Ascending aorta (tissue), 2 donors: ENCODE measurements around the gene DOCK2. TPM values are rescaled to one million over a fixed set of nuclear protein-coding genes. Genes with fewer than 3 reads are reported as not detected.

Source experiments
- DNase-seq, 2 donors: peaks; one replicate each; pipeline ENCODE4 v3.0.0-alpha.2; 2019; ENCODE audit warnings: low spot score in 2 of 2
- H3K27ac ChIP-seq, 2 donors: fragments of 200-600 bp; sonication (generic); one replicate each; pipeline ENCODE4 v1.5.1; 2016 to 2017; ENCODE audit warnings: mild to moderate bottlenecking in 1 of 2
- H3K27me3 ChIP-seq: fragments of 200-600 bp; sonication (generic); one replicate; pipeline ENCODE4 v1.5.1; 2017
- H3K36me3 ChIP-seq, 2 donors: fragments of 200-600 bp; sonication (generic); one replicate each; pipeline ENCODE4 v1.5.1; 2016
- H3K4me1 ChIP-seq, 2 donors: fragments of 200-600 bp; sonication (generic); one replicate each; pipeline ENCODE4 v1.5.1; 2016 to 2017; ENCODE audit warnings: mild to moderate bottlenecking in 1 of 2
- H3K4me3 ChIP-seq, 2 donors: fragments of 200-600 bp; sonication (generic); one replicate each; pipeline ENCODE4 v1.5.1; 2016 to 2017; ENCODE audit warnings: mild to moderate bottlenecking in 1 of 2
- H3K9me3 ChIP-seq, 2 donors: fragments of 200-600 bp; sonication (generic); one replicate each; pipeline ENCODE4 v1.5.1; 2016
- intact Hi-C: fragments of 100-400 bp; cut with DNase I; formaldehyde crosslinking; loops from one replicate; pipeline ENCODE4 v1.15.1; 2023
- total RNA-seq: library from RNA; depleted of rRNA; stranded (reverse); fragments of >200 nt; gene quantifications from one replicate; pipeline ENCODE4 v1.1.0, GENCODE V29; 2016
- TF ChIP-seq, protein P1 (sequence below), 3 experiments: fragments of 200-600 bp in 2 of 3; fragments of 450-650 bp in 1 of 3; sonication (generic) in 2 of 3; IDR thresholded peaks; one replicate each; pipeline ENCODE4 v1.5.1; 2016 to 2019; ENCODE audit warnings: antibody characterized with exemption in 3 of 3, mild to moderate bottlenecking in 1 of 3, moderate library complexity in 1 of 3

DOCK2 gene
- total RNA-seq, 1 donor from 2014 or later, result 33.1 TPM

GRCh38 chr5:170113522-170113900 lies 476.4 kb downstream of the DOCK2 start:
- H3K27me3 ChIP-seq, result no peaks in the 10 kb centered on the region
- no peaks in the 10 kb centered on the region for H3K9me3 ChIP-seq
- no peak overlapping the region for H3K27ac ChIP-seq
- no peaks in the 10 kb centered on the region for H3K36me3 ChIP-seq
- no peak for DNase-seq
- H3K4me3 ChIP-seq, result no peak overlapping the region
- H3K4me1 ChIP-seq, result no peaks in the 10 kb centered on the region
- intact Hi-C loops, result no loop called here
- TF ChIP-seq, protein P1, sequence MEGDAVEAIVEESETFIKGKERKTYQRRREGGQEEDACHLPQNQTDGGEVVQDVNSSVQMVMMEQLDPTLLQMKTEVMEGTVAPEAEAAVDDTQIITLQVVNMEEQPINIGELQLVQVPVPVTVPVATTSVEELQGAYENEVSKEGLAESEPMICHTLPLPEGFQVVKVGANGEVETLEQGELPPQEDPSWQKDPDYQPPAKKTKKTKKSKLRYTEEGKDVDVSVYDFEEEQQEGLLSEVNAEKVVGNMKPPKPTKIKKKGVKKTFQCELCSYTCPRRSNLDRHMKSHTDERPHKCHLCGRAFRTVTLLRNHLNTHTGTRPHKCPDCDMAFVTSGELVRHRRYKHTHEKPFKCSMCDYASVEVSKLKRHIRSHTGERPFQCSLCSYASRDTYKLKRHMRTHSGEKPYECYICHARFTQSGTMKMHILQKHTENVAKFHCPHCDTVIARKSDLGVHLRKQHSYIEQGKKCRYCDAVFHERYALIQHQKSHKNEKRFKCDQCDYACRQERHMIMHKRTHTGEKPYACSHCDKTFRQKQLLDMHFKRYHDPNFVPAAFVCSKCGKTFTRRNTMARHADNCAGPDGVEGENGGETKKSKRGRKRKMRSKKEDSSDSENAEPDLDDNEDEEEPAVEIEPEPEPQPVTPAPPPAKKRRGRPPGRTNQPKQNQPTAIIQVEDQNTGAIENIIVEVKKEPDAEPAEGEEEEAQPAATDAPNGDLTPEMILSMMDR (IDR thresholded peaks at IDR 0.05), result no peak

DNA sequence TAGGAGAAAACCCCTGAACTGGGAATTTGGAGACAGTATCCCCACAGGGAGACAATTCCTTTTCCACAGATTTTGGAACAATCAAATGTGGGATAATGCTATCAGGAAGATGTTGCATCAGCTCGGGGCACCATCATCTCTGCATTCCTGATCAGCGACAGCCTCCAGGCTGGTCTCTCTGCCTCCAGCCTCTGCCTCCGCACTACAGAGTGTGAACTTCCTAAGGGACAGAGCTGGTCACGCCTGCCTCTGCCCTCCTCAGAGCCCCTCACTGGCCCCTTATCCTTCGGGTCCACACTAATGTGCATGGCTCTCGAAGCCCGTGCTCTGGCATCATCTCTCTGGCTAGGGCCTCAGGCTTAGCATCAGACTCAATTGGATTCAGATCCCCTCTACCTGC lies 477.2 kb downstream of the DOCK2 start:
- no peaks in the 10 kb centered on the region for H3K36me3 ChIP-seq
- TF ChIP-seq, protein P1 (IDR thresholded peaks at IDR 0.05), result no peak
- H3K27me3 ChIP-seq, result no peaks in the 10 kb centered on the region
- H3K4me1 ChIP-seq, result no peaks in the 10 kb centered on the region
- no peak overlapping the region for H3K4me3 ChIP-seq
- peak in 1 of 2 donors; percentile 12 for DNase-seq
- H3K27ac ChIP-seq, result no peak overlapping the region
- no peaks in the 10 kb centered on the region for H3K9me3 ChIP-seq
- intact Hi-C loops, result no loop called here

- Histone ChIP-seq H3K27me3 (no peaks in the 10 kb centered on the region), H3K27ac (no peak overlapping the region), H3K4me1 (no peaks in the 10 kb centered on the region), H3K9me3 (no peaks in the 10 kb centered on the region), H3K4me3 (no peak overlapping the region), H3K36me3 (no peaks in the 10 kb centered on the region)
- intact Hi-C loops, result no loop called here
- TF ChIP-seq, protein P1 (IDR thresholded peaks at IDR 0.05), result no peak
- peak in 1 of 2 donors; percentile 25 for DNase-seq
These were observed 478.9 kb downstream of the DOCK2 start for GRCh38 chr5:170115925-170116324.

DNA sequence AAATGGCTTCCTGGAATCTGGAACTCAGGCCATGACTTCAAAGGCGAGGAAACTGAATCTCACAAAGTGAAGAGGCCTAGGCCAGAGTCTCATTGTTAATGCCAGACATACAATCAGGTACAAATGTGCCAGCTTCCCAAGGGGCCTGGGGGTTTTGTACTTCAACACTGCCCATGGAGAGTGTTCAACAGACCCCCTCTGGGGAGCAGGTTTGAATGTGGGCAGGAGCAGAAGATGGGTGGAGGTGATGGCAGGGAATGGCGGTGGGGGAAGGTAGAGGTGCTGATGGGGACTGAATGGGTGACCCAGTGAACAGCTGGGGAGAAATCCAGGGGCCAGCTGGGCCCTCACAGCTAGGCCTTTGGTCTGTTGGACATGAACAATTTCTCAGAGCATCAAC lies 480.7 kb downstream of the DOCK2 start:
- Histone ChIP-seq H3K9me3 (no peaks in the 10 kb centered on the region), H3K27me3 (no peaks in the 10 kb centered on the region), H3K4me1 (no peaks in the 10 kb centered on the region), H3K36me3 (no peaks in the 10 kb centered on the region), H3K27ac (no peak overlapping the region), H3K4me3 (no peak overlapping the region)
- intact Hi-C loops, result no loop called here
- TF ChIP-seq, protein P1 (IDR thresholded peaks at IDR 0.05), result no peak
- DNase-seq, result no peak

GRCh38 chr5:170120576-170120975 lies 483.5 kb downstream of the DOCK2 start:
- Histone ChIP-seq H3K36me3 (no peaks in the 10 kb centered on the region), H3K4me3 (no peak overlapping the region), H3K27ac (no peak overlapping the region), H3K27me3 (no peaks in the 10 kb centered on the region), H3K4me1 (no peaks in the 10 kb centered on the region), H3K9me3 (no peaks in the 10 kb centered on the region)
- DNase-seq, result no peak
- intact Hi-C loops, result no loop called here
- TF ChIP-seq, protein P1 (IDR thresholded peaks at IDR 0.05), result no peak

DNA sequence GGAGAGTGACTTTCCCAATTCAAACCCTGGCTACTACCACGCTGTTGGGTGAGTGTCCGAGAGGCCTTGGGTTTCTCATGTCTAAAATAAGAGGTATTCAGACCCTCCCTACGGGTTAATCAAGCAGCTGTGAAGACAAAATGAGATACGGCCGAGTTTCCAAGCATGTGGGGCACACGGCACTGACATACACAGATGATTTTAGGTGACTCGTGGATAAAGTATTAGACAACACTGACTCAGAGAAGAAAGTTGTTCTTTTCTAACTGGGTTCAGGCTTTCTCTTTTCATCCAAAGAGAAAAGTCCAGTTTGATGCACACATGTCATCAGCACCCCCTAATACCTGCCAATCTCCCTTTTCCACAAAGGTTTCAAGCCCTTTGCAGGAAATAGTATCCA lies 484.2 kb downstream of the DOCK2 start:
- intact Hi-C loops, result no loop called here
- H3K36me3 ChIP-seq, result no peaks in the 10 kb centered on the region
- TF ChIP-seq, protein P1 (IDR thresholded peaks at IDR 0.05), result no peak
- H3K27ac ChIP-seq, result no peak overlapping the region
- H3K4me3 ChIP-seq, result no peak overlapping the region
- H3K27me3 ChIP-seq, result no peaks in the 10 kb centered on the region
- H3K9me3 ChIP-seq, result peaks cover 0 to 7% of the 10 kb centered on the region in 2 donors
- H3K4me1 ChIP-seq, result no peaks in the 10 kb centered on the region
- DNase-seq, result no peak
